Prostate gland (tissue), 2 donors: ENCODE results near the gene SGSM1. TPM values are rescaled to one million over a fixed set of nuclear protein-coding genes. Genes with fewer than 3 reads are reported as not detected.

ENCODE experiments used
- DNase-seq: peaks from one replicate; pipeline ENCODE4 v3.0.0-alpha.2; 2019; ENCODE audit warnings: low spot score
- H3K27ac ChIP-seq, 2 donors: fragments of 200-600 bp; sonication (generic); 2 replicates each; pipeline ENCODE4 v1.5.1; 2017 to 2019
- H3K27me3 ChIP-seq: fragments of 200-600 bp; sonication (generic); replicated peaks from 2 replicates; pipeline ENCODE4 v1.5.1; 2019; ENCODE audit not compliant: insufficient read depth
- H3K36me3 ChIP-seq, 2 donors: fragments of 200-600 bp; sonication (generic); 1 replicate in 1 of 2; 2 replicates in 1 of 2; pipeline versions ENCODE4 v1.5.1 to v1.8.1; 2017 to 2019
- H3K4me1 ChIP-seq: fragments of 200-600 bp; sonication (generic); replicated peaks from 2 replicates; pipeline ENCODE4 v1.5.1; 2019
- H3K4me3 ChIP-seq, 2 donors: fragments of 200-600 bp; sonication (generic); 2 replicates each; pipeline ENCODE4 v1.5.1; 2017 to 2019
- H3K9me3 ChIP-seq: fragments of 200-600 bp; sonication (generic); 2 replicates; pipeline ENCODE4 v1.5.1; 2017
- CTCF ChIP-seq, 4 experiments: fragments of 200-600 bp in 2 of 4; fragments of 450-650 bp in 2 of 4; sonication (generic) in 2 of 4; IDR thresholded peaks; 1 replicate in 3 of 4; 2 replicates in 1 of 4; pipeline ENCODE4 v1.5.1; 2016 to 2019; ENCODE audit warnings: antibody characterized with exemption in 4 of 4, mild to moderate bottlenecking in 2 of 4, moderate library complexity in 2 of 4
- POLR2A ChIP-seq: fragments of 450-650 bp; IDR thresholded peaks from one replicate; pipeline ENCODE4 v1.6.1; 2016; ENCODE audit warnings: antibody characterized with exemption, mild to moderate bottlenecking
- POLR2AphosphoS5 ChIP-seq: sonication (generic); formaldehyde crosslinking; IDR thresholded peaks from one replicate; pipeline ENCODE4 v1.6.1; 2017; ENCODE audit warnings: antibody characterized with exemption
- WGBS: methylation state at CpG from one replicate; pipeline ENCODE4 v1.1.5; 2018; 5-methylcytosine and 5-hydroxymethylcytosine counted together
- intact Hi-C: fragments of 100-400 bp; cut with DNase I; formaldehyde crosslinking; loops from one replicate; pipeline ENCODE4 v1.14.2; 2022
- total RNA-seq, 2 donors: library from RNA; depleted of rRNA; stranded (reverse); fragments of >200 nt; gene quantifications; one replicate each; pipeline ENCODE4 v1.1.0, GENCODE V29; 2016

Gene SGSM1
- total RNA-seq, 2 donors from 2014 or later: 4.1 to 7.7 TPM

GRCh38 chr22:24865508-24865907 is 59.5 kb downstream of the SGSM1 start:
- H3K36me3 ChIP-seq: no peaks in the 10 kb centered on the region
- TF ChIP-seq POLR2A: no peak
- H3K27me3 ChIP-seq: no peaks in the 10 kb centered on the region
- no peak overlapping the region for H3K4me3 ChIP-seq
- H3K9me3 ChIP-seq: no peaks in the 10 kb centered on the region
- WGBS: 90% methylated on average over 4 of the region's 4 CpGs
- intact Hi-C loops: no loop called here
- H3K27ac ChIP-seq: no peak overlapping the region
- DNase-seq: no peak
- no peaks in the 10 kb centered on the region for H3K4me1 ChIP-seq

- no peaks in the 10 kb centered on the region for H3K36me3 ChIP-seq
- no peak overlapping the region for H3K4me3 ChIP-seq
- 88% methylated on average over 8 of the region's 8 CpGs for WGBS
- no peak for DNase-seq
- TF ChIP-seq POLR2A (no peak), POLR2AphosphoS5 (no peak), CTCF (IDR thresholded peaks at IDR 0.05) (no peak)
- H3K27me3 ChIP-seq: no peaks in the 10 kb centered on the region
- intact Hi-C loops: no loop called here
- no peaks in the 10 kb centered on the region for H3K9me3 ChIP-seq
- no peaks in the 10 kb centered on the region for H3K4me1 ChIP-seq
- no peak overlapping the region for H3K27ac ChIP-seq
Observed at GRCh38 chr22:24867323-24868022, 61.5 kb downstream of the SGSM1 start.

GRCh38 chr22:24868979-24869378 is 63.0 kb downstream of the SGSM1 start:
- H3K4me3 ChIP-seq: no peak overlapping the region
- no peak for DNase-seq
- H3K27ac ChIP-seq: no peak overlapping the region
- no peaks in the 10 kb centered on the region for H3K4me1 ChIP-seq
- H3K9me3 ChIP-seq: no peaks in the 10 kb centered on the region
- H3K27me3 ChIP-seq: no peaks in the 10 kb centered on the region
- intact Hi-C loops: no loop called here
- TF ChIP-seq POLR2AphosphoS5: no peak
- no peak for TF ChIP-seq POLR2A
- no peaks in the 10 kb centered on the region for H3K36me3 ChIP-seq
- WGBS: 96% methylated on average over 7 of the region's 7 CpGs

GRCh38 chr22:24871611-24872205 is 65.7 kb downstream of the SGSM1 start:
- no peak overlapping the region for H3K27ac ChIP-seq
- TF ChIP-seq POLR2AphosphoS5 (no peak), POLR2A (no peak)
- WGBS: 70% methylated on average over 7 of the region's 7 CpGs
- H3K4me1 ChIP-seq: no peaks in the 10 kb centered on the region
- DNase-seq: no peak
- no peak overlapping the region for H3K4me3 ChIP-seq
- H3K27me3 ChIP-seq: no peaks in the 10 kb centered on the region
- intact Hi-C loops: no loop called here
- no peaks in the 10 kb centered on the region for H3K9me3 ChIP-seq
- no peaks in the 10 kb centered on the region for H3K36me3 ChIP-seq

- TF ChIP-seq CTCF (IDR thresholded peaks at IDR 0.05) (no peak), POLR2A (no peak), POLR2AphosphoS5 (no peak)
- DNase-seq: no peak
- Histone ChIP-seq H3K9me3 (no peaks in the 10 kb centered on the region), H3K4me1 (no peaks in the 10 kb centered on the region), H3K36me3 (no peaks in the 10 kb centered on the region), H3K4me3 (no peak overlapping the region), H3K27me3 (no peaks in the 10 kb centered on the region), H3K27ac (no peak overlapping the region)
- WGBS: 72% methylated on average over 5 of the region's 5 CpGs
- intact Hi-C loops: no loop called here
Observed at GRCh38 chr22:24873226-24873625, 67.2 kb downstream of the SGSM1 start.

- no peaks in the 10 kb centered on the region for H3K4me1 ChIP-seq
- DNase-seq: no peak
- no peaks in the 10 kb centered on the region for H3K9me3 ChIP-seq
- H3K36me3 ChIP-seq: no peaks in the 10 kb centered on the region
- intact Hi-C loops: no loop called here
- no peak for TF ChIP-seq POLR2AphosphoS5
- no peak for TF ChIP-seq POLR2A
- TF ChIP-seq CTCF (IDR thresholded peaks at IDR 0.05): no peak
- H3K27ac ChIP-seq: no peak overlapping the region
- WGBS: 58% methylated on average over 4 of the region's 4 CpGs
- no peaks in the 10 kb centered on the region for H3K27me3 ChIP-seq
- H3K4me3 ChIP-seq: no peak overlapping the region
Observed at GRCh38 chr22:24875862-24876506, 70.0 kb downstream of the SGSM1 start.
